Measurements from ENCODE around the gene WDR6.

WDR6 gene

DNA sequence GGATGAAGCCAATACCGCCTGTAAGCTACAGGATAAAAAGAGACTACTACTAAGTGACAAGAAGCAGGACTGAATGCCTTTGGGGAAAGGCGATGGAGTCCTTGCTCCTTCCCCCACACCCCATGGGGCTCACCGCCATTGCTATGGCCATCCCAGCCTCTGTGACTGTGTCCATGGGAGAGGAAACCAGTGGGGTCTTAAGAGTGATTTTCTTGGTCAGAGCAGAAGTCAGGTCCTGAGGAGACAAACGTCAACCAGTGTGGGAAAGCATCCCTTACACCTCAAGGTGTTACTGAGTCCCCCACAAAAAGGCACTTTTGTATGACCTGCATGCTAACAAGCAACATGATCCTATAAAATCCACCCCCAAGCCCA lies 21.1 kb downstream of the WDR6 start:
- DNase-seq (ENCODE audit: low read depth) = no peak

DNA sequence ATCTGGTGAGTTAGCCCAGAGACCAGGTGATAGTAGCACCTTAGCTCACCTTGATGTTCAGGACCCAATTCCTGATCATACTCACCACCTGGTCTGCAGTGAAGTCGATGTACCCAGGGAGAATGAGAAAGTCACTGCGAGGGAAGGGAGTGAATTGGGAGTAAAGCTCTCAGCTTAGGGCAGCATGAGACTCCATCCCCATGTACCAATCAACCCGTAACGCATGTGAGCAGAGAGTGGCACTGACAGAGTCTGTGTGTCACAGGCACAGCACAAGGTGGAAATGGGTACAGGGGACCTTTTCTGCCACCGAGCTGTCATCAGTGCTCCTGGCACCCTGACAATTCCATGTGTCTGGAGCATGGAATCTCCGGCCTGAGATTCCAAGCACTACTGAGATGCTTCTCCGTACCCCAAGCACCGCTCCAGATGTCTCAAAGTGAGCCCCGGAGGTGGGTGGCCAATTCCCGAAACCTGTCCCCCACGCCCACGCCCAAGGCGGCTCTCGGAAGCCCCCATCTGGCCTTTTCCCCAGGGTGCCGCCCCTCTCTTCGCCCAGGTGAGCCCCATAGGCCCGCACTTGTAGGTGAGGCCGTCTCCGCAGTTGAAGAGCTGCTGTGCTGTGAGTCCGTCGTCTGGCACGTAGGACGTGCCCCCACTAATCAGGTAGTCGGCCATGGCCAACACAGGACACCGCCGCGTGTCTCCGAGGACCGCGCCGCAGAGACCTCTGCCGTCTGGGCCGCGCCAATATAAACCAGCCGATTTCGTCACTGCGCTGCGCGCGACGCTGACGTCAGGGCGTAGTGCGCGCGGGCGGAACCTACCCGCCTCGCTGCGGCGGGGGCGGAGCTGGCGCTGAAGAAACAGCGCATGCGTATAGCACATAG lies 21.7 kb downstream of the WDR6 start, which contains the start of gene IMPDH2:
Gene IMPDH2 (minus strand): TSS at position 726 of the 890 bp plus-strand sequence. CDS start 48 bp downstream, at position 678.
- DNase-seq (ENCODE audit: low read depth) = peak; percentile 79

DNA sequence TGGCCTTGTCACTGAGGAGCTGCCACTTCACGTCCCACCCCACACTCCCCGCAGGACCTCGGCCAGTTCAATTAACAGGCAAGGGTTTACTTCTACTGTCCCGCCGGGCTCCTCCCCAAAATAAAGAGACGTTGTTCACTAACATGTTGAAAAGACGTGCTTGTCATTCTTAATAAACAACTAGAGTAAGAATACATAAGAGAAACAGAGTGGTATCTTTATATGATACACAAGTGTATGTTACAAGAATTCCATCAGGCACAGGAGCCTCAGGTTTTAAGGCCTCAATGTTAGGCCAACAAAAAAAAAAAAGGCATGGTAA lies 22.3 kb downstream of the WDR6 start:
- no peak for DNase-seq (ENCODE audit: low read depth)

DNA sequence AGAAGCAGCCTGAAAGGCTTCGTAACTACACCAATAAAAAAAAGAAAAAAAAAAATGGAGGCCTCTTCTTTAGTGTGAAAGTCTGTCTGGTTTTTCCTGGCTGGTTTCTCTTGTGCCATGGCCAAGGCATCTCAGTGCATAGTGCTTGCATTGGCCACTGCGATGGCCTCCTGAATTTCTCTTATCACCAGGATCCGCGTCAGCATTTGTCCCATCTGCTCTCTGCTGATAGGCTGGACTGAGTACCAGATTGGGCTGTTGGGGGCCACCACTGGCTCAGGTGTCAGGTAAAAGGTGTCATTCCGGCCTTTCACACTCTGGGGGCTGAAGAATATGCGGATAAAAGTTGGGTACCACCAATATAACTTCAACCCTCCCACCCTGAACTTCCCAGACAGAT lies 23.1 kb downstream of the WDR6 start:
- DNase-seq (ENCODE audit: low read depth) = no peak

DNA sequence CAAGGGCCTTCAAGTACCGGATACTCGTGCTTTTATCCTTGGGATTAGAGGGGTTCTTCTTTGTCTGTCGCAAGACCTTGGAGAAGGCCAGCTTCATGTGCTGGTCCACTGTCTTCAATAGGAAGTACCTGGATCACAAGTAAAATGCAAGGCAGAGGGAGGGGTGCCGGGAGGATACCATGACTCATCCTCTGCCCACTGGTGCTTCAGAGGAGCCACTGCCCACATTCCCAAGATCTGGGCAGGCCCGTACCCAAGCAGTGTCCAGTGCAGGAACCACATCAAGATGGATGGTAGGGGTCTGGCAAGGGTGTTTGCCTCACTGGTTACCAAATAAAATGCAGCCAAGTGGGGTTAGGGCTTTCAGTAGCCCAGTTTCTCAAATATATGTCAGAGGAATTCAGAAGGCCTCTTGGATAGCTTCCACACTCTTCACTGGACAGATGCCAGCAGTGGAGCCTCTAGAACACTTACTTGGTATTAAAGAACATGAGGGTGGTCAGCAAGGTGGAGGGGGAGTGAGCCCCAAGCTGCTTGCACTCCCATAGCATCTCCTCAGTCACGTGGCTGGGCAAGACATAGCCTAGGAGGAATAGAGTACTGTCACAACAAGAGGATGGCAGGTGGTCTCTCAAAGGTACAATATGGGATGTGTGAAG lies 25.6 kb downstream of the WDR6 start:
- DNase-seq (ENCODE audit: low read depth) = no peak

DNA sequence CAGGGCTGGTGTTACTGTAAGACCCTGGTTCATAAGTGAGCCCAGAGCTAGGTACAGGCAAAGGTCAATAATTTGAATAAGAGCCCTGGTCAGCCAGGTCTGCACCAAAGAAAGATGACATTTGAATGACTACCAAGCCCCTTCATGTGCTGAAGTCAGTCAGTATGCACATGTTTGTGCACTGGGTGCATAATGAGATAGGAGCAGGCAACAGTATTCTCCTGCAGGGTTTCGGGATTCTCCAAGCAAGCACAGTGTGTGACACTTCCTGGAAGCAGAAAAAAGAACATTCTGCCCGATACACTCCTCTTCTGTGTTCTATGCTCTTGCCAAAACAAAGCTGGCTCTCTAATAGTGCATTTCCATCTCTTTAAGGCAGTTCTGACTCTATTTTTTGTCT lies 27.5 kb downstream of the WDR6 start:
- no peak for DNase-seq (ENCODE audit: low read depth)

DNA sequence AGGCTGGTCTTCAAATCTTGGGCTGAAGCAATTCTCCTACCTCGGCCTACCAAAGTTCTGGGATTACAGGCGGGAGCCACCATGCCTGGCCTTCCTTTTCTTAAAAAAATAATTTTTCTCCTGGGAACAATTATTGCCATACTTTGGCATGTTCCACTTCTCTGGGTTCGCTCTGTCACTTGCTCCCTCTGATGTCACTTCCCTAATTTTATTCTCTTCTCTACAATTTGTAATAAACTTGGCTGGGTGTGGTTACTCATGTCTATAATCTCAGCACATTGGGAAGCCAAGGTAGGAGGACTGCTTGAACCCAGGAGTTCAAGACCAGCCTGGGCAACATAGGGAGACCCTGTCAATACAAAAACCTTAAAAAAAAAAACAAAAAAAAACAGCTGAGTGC lies 28.1 kb downstream of the WDR6 start:
- DNase-seq (ENCODE audit: low read depth) = no peak

DNA sequence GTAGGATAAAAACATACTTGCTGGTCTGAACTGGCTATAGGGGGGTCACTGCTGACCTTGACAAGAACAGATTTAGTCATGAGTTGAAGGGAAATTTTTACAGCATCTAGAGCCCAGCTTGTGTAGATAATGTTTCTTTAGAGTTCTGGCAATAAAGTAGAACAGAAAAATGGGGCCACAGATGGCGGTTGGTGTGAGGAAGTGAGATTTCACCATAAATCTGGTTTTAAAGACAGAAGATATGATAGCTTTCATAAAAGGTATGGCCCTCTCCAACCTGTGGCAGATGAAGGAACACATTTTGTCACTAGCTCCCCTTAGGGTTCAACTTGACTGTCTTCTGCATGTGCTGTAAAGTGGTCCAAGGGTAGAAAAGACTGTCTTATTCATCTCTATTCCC lies 46.4 kb downstream of the WDR6 start:
- DNase-seq (ENCODE audit: low read depth) = no peak

DNA sequence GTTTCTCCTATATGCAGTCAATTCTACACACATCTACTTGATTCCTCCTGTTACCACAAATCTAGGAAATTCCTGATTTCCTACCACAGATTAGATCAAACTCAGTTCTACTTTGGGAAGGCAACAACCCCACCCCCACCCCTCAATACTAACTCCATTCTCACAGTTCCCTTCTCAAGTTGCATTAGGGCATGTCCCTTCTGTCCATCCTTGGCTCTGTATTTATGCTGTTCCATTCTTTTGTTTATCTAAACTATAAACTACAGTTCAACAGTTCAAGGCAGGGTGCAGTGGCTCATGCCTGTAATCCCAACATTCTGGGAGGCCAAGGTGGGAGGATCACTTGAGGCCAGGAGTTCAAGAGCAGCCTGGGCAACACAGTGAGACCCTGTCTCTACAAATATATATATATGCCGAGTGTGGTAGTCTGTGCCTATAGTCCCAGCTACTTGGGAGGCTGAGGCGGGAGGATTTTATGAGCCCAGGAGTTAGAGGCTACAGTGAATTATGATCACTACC lies 47.2 kb downstream of the WDR6 start:
- DNase-seq (ENCODE audit: low read depth) = no peak

DNA sequence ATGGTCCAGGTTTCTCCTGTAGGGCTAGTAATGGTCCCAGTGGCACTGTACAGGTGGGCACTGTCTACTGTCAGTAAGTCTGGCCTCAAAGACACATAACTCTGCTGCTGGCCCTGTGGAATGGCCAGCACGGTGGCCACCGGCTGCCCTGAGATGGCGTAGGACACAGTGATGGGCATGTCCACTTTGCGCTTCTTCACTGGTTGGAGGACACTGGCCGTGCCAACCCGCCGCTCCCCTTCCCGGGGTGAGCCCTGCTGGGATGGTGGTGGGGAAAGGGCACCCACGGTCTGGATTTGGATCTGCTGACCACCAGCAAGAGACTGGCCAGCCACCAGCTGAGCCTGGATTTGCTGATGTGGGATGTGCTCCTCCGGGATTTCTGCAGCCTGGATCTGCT lies 50.1 kb downstream of the WDR6 start:
- DNase-seq (ENCODE audit: low read depth) = no peak

DNA sequence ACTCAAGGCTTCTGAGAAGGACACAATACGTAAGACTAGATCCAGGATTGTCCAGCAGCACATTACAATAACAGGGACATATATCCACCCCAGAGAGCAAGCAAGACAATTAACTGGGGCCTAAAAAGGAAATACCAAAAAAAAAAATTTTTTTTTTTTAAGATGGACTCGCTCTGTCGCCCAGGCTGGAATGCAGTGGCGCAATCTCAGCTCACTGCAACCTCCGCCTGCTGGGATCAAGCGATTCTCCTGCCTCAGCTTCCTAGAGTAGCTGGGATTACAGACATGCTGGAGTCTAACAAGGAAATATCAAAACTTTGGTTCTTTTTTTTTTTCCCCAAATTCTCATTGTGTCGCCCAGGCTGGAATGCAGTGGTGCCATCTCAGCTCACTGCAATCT lies 50.8 kb downstream of the WDR6 start:
- no peak for DNase-seq (ENCODE audit: low read depth)
